Right ventricle myocardium inferior (tissue), 1 donor: ENCODE measurements around the gene ELP6. TPM values are rescaled to one million over a fixed set of nuclear protein-coding genes. Genes with fewer than 3 reads are reported as not detected.
"Not testable (repeated sequence)": the region's sequence is repeated elsewhere in the genome, so short reads cannot be mapped to it uniquely, and the experiment has no call there.

Experiments used
- ATAC-seq: fragments of 200-7000 bp; cut with Tn5 transposase; one replicate; pipeline ENCODE4 v1.9.1; 2020; ENCODE audit warnings: mild to moderate bottlenecking, moderate library complexity
- DNase-seq: peaks from one replicate; pipeline ENCODE4 v3.0.0; 2021; ENCODE audit errors: missing footprints
- intact Hi-C: fragments of 100-400 bp; cut with DNase I; formaldehyde crosslinking; loops from one replicate; pipeline ENCODE4 v1.11.0; 2022
- total RNA-seq: library from RNA; stranded (reverse); fragmentation: NEBNext Ultra II Directional; extraction: Animal tissue kit (Norgen Biotek cat#: 25700); gene quantifications from one replicate; pipeline ENCODE4 v1.2.1, GENCODE V29; 2021
- donor health status: DM: no; HTN: yes; CAD: no; lungs with severe emphysema.

ELP6 gene
- total RNA-seq, 1 donor from 2014 or later = 20.3 TPM

DNA sequence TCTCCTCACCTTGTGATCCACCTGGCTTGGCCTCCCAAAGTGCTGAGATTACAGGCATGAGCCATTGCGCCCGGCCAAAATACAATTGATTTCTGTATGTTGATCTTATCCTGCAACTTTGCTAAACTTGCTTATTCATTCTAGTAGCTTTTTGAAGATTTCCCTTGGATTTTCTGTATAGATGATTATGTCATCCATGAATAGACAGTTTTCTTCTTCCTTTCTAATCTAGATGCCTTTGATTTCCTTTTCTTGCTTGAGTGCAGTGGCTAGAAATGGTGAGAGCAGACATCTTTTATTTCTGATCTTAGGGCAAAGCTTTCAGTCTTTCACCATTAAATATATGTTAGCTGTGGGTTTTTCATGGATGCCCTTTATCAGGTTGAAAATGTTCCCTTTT, 4.4 kb upstream of the ELP6 start:
- intact Hi-C loops = no loop called here

DNA sequence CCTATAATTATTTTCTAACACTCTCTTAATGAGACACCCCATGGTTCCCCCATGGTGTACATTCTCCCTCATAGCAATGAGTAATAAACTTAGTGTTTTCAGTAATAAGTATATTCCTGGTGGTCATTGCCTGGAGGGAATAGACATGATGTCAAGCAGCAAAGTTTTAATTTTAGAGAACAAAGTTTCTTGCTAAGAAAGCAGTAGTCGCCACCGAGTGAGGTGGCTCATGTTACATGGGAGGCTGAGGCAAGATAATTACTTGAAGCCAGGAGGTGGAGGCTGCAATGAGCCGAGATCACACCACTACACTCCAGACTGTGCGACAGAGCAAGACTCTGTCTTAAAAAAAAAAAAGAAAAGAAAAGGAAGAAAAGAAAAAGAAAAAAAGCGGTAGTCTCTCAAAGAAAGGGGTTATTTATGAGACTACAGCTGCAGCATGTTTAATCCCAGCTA, 2.4 kb upstream of the ELP6 start:
- intact Hi-C loops = no loop called here

More for the DNA sequence above, 4.4 kb upstream of the ELP6 start:
- ATAC-seq = no peak
- no peak for DNase-seq

DNA sequence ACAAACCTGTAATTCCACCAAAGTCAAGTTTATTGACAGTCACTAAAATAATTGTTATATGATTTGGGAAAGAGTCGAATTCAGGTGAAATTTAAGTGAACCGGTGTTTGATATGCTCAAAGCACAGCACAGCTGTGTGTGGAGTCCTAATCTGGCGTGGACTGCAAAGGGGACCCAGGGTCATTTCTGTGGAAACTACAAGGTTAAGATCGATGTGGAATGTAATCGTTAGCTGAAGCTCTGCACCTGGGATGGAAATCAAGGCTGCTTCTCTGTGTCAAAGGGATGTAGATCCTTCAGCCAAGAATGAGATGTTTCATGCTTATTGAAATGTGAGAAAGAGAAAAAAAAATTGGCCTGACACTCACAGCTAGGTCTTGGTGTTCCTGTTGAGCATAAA, 1.6 kb upstream of the ELP6 start:
- no peak for DNase-seq
- intact Hi-C loops = no loop called here
- ATAC-seq = no peak

More for the DNA sequence above, 2.4 kb upstream of the ELP6 start:
- no peak for DNase-seq
- no peak for ATAC-seq

DNA sequence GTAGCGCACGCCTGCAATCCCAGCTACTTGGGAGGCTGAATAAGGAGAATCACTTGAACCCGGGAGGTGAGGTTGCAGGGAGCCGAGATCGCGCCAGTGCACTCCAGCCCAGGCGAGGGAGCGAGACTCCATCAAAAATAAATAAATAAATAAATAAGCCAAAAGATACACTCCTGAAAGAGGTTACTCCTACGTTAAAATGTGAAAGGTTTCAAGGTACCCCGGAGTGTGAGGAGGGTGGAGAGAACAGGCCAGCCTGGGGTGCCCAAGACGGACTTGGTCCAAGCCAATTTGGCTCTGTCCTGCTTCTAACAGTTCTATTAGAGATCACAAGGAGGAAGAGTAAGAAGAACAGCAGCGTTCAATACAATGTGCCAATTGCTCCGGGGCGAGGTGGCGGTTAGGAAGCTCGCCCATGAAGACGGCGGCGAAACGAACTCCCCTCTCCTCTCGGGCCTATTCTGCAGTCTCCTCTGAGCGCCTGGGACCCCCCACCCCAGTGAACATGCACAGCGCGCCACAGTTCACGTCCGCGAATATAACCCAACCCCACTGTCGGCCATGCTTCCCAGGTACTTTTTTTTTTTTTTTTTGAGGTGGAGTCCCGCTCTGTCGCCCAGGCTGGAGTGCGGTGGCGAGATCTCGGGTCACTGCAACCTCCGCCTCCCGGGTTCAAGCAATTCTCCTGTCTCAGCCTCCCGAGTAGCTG, 942 bp downstream of the ELP6 start:
- ATAC-seq = no peak
- no peak for DNase-seq
- intact Hi-C loops = loop anchor here (1.0 kb wide), 1 partner anchor 91 kb away; no protein-coding TSS in a partner anchor

DNA sequence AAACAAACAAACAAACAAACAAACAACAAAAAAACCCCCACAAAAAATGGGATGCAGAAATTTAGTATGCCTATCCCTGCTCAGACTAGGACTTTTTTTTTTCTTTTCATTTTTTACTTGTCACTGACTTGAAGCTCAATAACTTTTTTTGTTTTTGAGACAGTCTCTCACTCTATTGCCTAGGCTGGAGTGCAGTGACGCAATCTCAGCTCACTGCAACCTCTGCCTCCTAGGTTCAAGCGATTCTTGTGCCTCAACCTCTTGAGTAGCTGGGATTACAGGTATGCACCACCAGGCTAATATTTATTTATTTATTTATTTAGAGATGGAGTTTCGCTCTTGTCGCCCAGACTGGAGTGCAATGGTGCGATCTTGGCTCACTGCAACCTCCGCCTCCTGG, 8.2 kb downstream of the ELP6 start:
- intact Hi-C loops, ATAC-seq, DNase-seq: not testable (repeated sequence)

DNA sequence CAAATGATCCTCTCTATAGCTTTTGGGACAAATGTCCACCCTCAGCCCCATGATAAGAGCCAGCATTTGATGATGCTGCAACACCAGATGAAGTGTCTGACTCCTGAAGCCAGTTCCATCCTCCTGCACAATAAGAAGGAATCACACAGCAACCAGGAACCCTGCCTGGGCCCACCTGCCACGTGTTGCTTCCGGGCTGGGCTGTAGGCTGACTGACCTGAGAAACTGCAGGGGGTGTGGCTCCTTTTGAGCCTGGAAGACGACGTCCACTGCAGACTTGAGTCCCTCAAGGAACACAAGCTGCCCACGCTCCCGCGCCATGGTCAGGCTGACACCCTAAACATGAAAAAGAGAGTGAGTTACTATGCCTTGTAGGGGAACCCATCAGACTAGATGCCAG, 9.4 kb downstream of the ELP6 start:
- DNase-seq (no peak), ATAC-seq (no peak)
- intact Hi-C loops = no loop called here

DNA sequence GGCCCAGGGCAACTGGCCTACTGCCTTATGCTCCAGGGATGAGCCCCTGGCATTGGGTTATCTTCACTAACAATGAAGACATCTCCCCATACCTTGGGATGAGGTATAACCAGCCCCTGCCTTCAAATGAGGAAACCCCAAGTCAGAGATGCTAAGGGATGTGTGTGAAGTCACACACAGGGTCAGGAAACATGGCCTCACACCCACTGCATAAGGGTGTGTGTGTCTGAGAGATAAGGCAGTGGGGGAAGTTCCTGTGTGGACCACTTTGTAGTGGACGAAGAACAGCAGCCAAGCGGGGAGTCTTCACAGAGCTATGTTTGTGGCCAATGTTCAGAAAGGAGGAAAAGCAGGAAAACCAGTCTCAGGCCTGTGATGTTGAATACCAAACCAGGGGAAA, 10.5 kb downstream of the ELP6 start:
- ATAC-seq = no peak
- no peak for DNase-seq
- intact Hi-C loops = no loop called here

DNA sequence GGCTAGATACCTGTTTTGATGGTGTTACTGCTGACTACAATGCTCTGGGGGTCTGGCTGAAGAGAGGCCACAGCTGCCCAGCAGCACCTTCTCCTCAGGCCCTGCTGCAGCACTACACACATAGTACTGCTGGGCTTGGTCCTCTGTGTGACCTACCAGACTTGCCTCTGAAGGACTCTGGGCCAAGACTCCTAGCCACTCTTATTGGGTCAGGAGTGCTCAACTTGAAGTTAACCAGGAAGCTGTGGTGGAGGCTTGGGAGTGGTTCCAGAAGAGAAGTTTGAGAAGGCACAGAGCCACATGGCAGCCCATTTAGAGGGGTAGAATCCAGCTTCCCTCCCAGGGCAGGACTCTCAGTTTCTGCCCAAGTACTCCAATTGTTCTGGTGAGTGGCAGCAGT, 16.6 kb downstream of the ELP6 start:
- intact Hi-C loops = no loop called here
- ATAC-seq = no peak
- DNase-seq = no peak

DNA sequence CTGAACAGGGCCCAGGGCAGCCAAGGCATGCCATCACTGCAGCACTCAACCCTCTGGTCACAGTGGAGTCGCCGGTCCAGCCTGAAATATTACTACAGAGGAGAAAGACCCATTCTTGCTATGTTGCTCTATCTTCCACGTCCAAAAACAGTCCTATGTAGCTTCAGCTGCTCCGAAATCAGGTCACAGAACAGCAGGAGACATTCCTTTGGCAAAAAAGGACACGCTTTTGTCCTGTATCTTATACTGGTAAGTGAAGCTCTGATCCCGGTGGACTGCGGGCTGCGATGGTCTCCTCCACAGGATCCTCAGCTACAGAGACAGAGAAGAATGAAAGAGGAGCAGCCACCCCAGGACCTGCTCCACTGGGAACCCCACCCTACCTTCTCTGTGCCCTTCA, 17.6 kb downstream of the ELP6 start:
- ATAC-seq = no peak
- intact Hi-C loops = no loop called here
- no peak for DNase-seq

DNA sequence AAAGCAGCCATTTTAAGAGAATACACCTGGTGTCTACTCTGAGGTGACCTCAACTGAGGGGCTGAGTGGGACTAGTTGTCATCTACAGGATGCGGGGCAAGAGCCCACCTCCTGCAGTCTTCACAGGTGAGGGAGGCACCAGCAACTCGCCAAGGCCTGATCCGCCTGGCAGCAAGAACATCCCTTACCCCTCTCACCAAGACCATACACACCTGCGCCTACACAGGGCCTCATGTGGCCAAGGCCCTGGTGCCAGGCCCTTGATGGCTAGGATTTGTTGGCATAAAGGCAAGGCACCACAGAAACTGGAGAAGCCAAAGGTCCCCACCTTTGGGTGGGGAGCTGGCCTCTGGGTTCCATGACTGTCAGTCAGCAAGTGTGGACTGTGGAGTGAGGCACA, 18.4 kb downstream of the ELP6 start:
- DNase-seq (no peak), ATAC-seq (no peak)
- intact Hi-C loops = no loop called here

DNA sequence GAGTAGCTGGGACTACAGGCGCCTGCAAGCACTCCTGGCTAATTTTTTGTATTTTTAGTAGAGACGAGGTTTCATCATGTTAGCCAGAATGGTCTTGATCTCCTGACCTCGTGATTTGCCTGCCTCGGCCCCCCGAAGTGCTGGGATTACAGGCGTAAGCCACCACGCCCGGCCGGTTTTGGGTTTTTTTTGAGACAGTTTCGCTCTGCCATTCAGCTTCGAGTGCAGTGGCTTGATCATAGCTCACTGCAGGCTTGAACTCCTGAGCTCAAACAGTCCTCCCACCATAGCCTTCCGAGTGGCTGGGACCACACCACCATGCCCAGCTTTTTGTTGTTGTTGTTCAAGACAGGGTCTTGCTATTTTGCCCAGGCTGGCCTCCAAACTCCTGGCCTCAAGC, 21.7 kb downstream of the ELP6 start:
- ATAC-seq = no peak

DNA sequence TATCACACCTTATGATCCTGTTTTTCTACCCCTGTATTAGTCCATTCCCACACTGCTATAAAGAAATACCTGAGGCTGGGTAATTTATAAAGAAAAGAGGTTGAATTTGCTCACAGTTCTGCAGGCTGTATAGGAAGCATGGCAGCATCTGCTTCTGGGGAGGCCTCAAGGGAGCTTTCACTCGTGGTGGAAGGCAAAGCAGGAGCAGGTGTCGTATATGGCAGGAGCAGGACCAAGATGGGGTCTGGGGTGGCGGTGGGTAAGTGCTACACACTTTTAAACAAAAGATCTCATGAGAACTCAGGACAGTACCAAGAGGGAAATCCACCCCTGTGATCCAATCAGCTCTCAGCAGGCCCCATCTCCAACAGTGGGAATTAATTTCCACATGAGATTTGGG, 22.3 kb downstream of the ELP6 start:
- ATAC-seq (no peak), DNase-seq (no peak)
- intact Hi-C loops = no loop called here

More for the DNA sequence above, 21.7 kb downstream of the ELP6 start:
- no peak for DNase-seq
- intact Hi-C loops = no loop called here

DNA sequence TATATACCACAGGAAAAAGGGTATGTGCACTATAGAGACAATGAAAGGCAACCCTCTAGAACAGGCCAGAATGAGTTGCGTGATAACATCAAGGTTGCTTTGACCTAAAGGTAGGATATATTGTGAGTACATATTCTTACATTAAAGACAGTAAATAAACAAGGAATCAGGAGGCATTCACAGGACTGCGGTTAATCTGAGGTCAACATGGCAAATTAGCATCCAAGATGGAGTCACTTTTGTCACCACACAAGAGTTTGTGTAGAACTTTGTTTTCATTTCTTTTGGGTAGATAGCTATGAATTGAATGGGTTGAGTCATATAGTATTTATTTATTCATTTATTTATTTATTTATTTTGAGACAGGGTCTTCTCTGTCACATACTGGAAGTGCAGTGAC, 26.2 kb downstream of the ELP6 start:
- ATAC-seq (no peak), DNase-seq (no peak)
- intact Hi-C loops = no loop called here

DNA sequence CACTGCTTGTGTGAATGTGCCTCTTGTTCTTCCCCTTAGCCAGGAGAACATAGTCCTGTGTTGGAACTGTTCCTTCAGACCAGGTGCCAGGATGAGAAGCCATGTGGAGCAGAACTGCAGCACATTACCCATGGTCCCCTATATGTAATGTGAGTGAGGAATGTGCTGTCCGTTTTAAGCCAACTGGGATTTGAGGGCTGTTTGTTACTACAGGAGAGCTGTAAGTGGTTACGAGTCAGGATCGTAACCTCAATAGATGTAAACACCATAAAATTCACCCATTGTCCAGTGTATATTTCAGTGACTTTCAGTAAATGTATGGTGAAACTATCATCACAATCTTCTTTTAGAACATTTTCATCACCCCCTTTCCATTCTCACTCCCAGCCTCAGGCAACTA, 27.7 kb downstream of the ELP6 start:
- intact Hi-C loops = no loop called here
- DNase-seq (no peak), ATAC-seq (no peak)

DNA sequence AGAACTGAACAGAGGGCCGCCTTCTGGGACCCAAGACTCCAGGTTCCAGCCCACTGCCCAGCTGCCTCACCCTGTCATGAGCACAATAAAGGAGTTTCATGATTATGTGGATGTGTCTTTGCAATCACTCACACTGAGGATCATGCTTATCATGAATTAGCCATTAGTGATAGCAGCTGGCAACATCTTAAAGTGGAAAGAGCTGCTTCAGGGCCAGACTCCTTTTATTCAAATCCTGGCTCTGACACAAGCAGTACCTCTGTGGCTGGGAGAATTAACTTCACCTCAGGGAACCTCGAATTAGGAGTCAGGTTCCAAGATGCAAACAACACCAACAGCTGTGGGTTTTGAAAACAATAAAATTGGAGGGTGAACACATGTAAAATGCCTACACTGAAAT, 31.1 kb downstream of the ELP6 start:
- intact Hi-C loops = no loop called here
- no peak for ATAC-seq
- no peak for DNase-seq

DNA sequence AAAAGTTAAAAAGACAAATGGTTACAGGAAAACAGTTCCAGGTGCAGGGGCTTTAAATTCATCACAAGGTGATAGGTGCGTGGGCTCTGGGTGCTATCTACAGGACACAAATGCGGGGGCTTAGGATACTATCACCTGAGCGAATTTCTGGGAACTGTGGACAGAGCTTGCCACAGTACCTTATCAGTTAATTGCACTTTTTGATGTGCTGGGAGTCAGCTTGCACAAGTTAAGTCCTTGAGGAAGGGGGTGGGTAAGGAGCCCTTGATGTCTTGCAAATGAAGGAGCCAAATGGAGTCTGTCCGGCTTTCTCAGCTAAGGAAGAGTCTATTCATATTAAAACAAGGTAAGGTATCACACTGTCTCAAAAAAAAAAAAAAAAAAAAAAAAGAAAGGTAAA, 31.7 kb downstream of the ELP6 start:
- DNase-seq, intact Hi-C loops, ATAC-seq: not testable (repeated sequence)

DNA sequence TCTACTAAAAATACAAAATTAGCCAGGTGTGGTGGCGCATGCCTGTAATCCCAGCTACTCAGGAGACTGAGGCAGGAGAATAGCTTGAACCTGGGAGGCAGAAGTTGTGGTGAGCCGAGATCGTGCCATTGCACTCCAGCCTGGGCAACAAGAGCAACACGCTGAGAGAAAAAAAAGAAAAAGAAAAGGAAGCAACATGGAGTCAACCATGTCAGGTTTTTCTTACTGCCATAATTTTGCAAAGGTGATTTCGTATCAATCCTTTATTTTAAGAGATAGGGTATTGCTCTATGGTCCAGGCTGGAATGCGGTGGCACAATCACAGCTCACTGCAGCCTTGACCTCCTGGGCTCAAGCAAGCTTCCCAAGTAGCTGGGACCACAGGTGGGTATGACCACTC, 33.2 kb downstream of the ELP6 start:
- intact Hi-C loops, DNase-seq, ATAC-seq: not testable (repeated sequence)

DNA sequence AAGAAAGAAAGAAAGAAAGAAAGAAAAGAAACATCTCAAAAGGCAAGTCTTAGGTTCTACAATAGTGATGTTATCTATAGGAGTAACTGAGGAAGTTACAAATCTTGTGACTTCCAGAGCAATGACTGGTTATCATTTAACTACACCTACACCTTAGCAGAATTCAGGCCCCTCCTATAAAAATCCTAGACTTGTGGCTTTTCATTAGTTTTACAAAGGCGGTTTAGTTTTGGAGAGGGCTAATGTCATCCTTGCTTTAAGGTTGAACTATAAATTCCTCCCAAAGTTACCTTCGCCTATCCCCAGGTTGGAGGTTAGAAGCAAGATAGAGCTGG, 33.7 kb downstream of the ELP6 start:
- intact Hi-C loops = no loop called here
- DNase-seq (no peak), ATAC-seq (no peak)

DNA sequence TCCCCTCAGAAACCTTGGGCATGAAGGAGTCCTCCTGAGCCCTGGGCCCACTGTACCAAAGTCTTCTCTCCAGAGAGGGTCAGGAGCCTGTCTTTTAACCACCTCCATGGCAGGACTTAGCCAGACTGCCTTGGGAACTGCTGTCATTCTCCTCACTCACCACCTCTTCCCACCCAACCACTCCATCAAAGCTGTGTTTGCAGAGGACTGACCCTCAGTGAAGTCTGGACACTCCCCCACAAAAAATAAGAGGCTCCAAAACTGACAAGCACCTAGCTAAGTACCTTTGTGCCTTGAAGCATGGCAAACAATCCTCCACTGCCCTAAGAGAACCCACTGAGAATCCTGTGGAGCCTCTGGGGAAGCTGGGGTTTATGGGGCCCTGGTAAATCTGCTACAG, 35.5 kb downstream of the ELP6 start:
- no peak for ATAC-seq
- intact Hi-C loops = no loop called here
- no peak for DNase-seq

DNA sequence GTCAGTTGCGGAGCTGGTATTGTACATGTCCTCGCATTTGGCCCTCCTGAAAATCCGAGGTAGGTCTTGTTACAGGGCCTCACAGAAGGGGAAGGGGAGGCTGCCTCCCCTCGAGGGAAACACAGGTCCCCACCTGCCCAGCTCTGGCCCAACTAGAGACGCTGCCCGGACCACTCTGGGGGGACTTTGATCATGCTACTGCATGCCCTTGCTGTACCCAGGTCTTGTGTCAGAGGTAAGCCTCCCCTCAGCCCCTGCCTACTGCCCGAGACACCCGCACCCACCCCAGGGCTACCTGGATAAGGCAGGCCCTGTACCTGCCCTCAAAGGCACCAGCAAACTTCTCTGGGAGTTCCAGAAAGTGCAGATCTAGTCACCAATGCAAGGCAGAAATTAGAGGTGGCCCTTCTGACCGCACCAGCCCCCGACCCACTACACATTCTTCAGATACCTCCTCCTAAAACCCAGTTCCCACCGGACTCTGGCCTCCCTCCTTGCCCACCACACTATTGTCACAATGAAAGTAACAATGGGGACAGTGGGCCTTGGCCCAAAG, 36.8 kb downstream of the ELP6 start:
- DNase-seq (no peak), ATAC-seq (no peak)
- intact Hi-C loops = no loop called here

DNA sequence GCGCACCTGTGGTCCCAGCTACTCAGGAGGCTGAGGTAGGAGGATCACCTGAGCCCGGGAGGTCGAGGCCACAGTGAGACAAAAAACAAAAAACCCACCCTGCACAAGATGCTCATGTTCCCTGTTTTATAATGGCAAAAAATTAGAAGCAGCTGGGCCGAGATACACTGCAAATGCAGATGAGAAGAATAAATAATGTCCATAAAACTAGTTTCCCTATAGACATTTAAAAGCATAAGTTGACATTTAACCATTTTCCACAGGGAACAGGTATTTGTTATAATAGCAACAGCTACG, 37.2 kb downstream of the ELP6 start:
- DNase-seq (no peak), ATAC-seq (no peak)
- intact Hi-C loops = no loop called here
